GM12878 (cell line): ENCODE measurements around the gene TENT5D. TPM values are rescaled to one million over a fixed set of nuclear protein-coding genes. Genes with fewer than 3 reads are reported as not detected.

Source experiments
- ATAC-seq: fragments of 200-7000 bp; cut with Tn5 transposase; 3 replicates; pipeline ENCODE4 v1.9.1; 2020; ENCODE audit warnings: mild to moderate bottlenecking, moderate library complexity
- BruUV-seq: library from RNA; stranded (reverse); fragments of 400-500 nt; replicated peaks from 2 replicates; lab custom pipeline; 2021; lab: Mats Ljungman, UMichigan
- CTCF ChIA-PET: fragments of 300-600 bp; sonication (Branson Sonifier 250); formaldehyde crosslinking; extraction: SDS; loops from one replicate; lab custom pipeline; 2021; ENCODE audit warnings: inconsistent platforms; lab: Yijun Ruan, JAX
- POLR2A ChIA-PET: fragments of 350-600 bp; formaldehyde crosslinking; extraction: SDS; loops from one replicate; lab custom pipeline; 2021; ENCODE audit warnings: inconsistent platforms; lab: Charles Lee
- RAD21 ChIA-PET: fragments of 300-600 bp; sonication (Branson Sonifier 250); formaldehyde crosslinking; loops from one replicate; lab custom pipeline; 2023; ENCODE audit warnings: antibody characterized with exemption; ENCODE audit not compliant: unreplicated experiment; lab: Charles Lee
- SMC1A ChIA-PET: fragments of 300-600 bp; sonication (Branson Sonifier 250); formaldehyde crosslinking; loops from one replicate; lab custom pipeline; 2023; ENCODE audit not compliant: unreplicated experiment, uncharacterized antibody; lab: Charles Lee
- DNase-seq: peaks from one replicate; pipeline ENCODE4 v3.0.0-alpha.2; 2011; ENCODE audit warnings: low read depth, low spot score
- FAIRE-seq: peaks from 3 replicates; lab custom pipeline; 2011; peaks lifted over from hg19 to GRCh38; lab: Jason Lieb, UNC
- H2AFZ ChIP-seq: 2 replicates; pipeline ENCODE4 v1.6.0; 2011; ENCODE audit warnings: low read depth, low read length, control low read depth; ENCODE audit not compliant: control insufficient read depth
- H3K27ac ChIP-seq: 2 replicates; pipeline ENCODE4 v1.5.1; 2011; ENCODE audit warnings: control low read depth; ENCODE audit not compliant: control insufficient read depth, insufficient read depth
- H3K27me3 ChIP-seq, 2 experiments: replicated peaks in 1 of 2; 2 replicates each; pipeline versions ENCODE4 v1.6.0 to v1.6.1; 2011; ENCODE audit warnings: low read length in 1 of 2; ENCODE audit not compliant: control insufficient read depth in 2 of 2, insufficient read depth in 2 of 2
- H3K36me3 ChIP-seq, 2 experiments: 2 replicates each; pipeline ENCODE4 v1.5.1; 2011; ENCODE audit warnings: low read length in 1 of 2; ENCODE audit not compliant: control insufficient read depth in 2 of 2, insufficient read depth in 2 of 2
- H3K4me1 ChIP-seq: 2 replicates; pipeline ENCODE4 v1.6.1; 2011; ENCODE audit warnings: mild to moderate bottlenecking, low read length, moderate library complexity, mixed read lengths; ENCODE audit not compliant: control insufficient read depth, insufficient read depth
- H3K4me2 ChIP-seq: 2 replicates; pipeline ENCODE4 v1.6.0; 2011; ENCODE audit warnings: control low read depth; ENCODE audit not compliant: control insufficient read depth, insufficient read depth
- H3K4me3 ChIP-seq: fragments of 200-600 bp; sonication (generic); 2 replicates; pipeline ENCODE4 v1.5.1; 2016
- H3K79me2 ChIP-seq: 2 replicates; pipeline ENCODE4 v1.6.0; 2011; ENCODE audit warnings: low read length; ENCODE audit not compliant: control insufficient read depth, insufficient read depth
- H3K9ac ChIP-seq: 2 replicates; pipeline ENCODE4 v1.8.0; 2011; ENCODE audit warnings: low read length, control low read depth, mixed read lengths; ENCODE audit not compliant: control insufficient read depth, insufficient read depth
- H3K9me3 ChIP-seq: replicated peaks from 3 replicates; pipeline ENCODE4 v1.5.1; 2011; ENCODE audit warnings: mild to moderate bottlenecking, low read length; ENCODE audit not compliant: control insufficient read depth, insufficient read depth
- H4K20me1 ChIP-seq: 2 replicates; pipeline ENCODE4 v1.6.0; 2011; ENCODE audit not compliant: control insufficient read depth, insufficient read depth
- BRCA1 ChIP-seq: IDR thresholded peaks from 2 replicates; pipeline ENCODE4 v1.6.1; 2011; ENCODE audit warnings: low read depth, low read length, improper control_type of control experiment
- FOS ChIP-seq: IDR thresholded peaks from 3 replicates; pipeline ENCODE4 v1.6.1; 2011; ENCODE audit warnings: borderline replicate concordance; ENCODE audit not compliant: insufficient read length; ENCODE audit errors: extremely low read depth
- GABPA ChIP-seq: IDR thresholded peaks from 2 replicates; pipeline ENCODE4 v1.6.1; 2014; ENCODE audit warnings: antibody characterized with exemption, low read depth, mild to moderate bottlenecking, inconsistent platforms
- RCOR1 ChIP-seq: conservative IDR thresholded peaks from 2 replicates; pipeline ENCODE4 v1.6.1; 2012; ENCODE audit warnings: low read depth, low read length, improper control_type of control experiment
- RFX5 ChIP-seq: IDR thresholded peaks from 2 replicates; pipeline ENCODE4 v1.6.1; 2011; ENCODE audit warnings: low read depth, low read length, improper control_type of control experiment
- SMARCA5 ChIP-seq: fragments of 450-650 bp; IDR thresholded peaks from 2 replicates; pipeline ENCODE4 v1.6.1; 2017; ENCODE audit warnings: mild to moderate bottlenecking
- SUPT20H ChIP-seq: IDR thresholded peaks from 2 replicates; pipeline ENCODE4 v1.6.1; 2011; ENCODE audit warnings: low read depth, mild to moderate bottlenecking, low read length, moderate library complexity, borderline replicate concordance; ENCODE audit not compliant: control insufficient read depth
- TCF7 ChIP-seq: IDR thresholded peaks from 2 replicates; pipeline ENCODE4 v1.6.1; 2014; ENCODE audit warnings: antibody characterized with exemption, borderline replicate concordance
- WGBS: methylation state at CpG from one replicate; pipeline ENCODE4 v1.1.6; 2016; ENCODE audit warnings: low lambda C conversion rate; ENCODE audit not compliant: insufficient replicate concordance, insufficient coverage; ENCODE audit errors: missing lambda C conversion rate; 5-methylcytosine and 5-hydroxymethylcytosine counted together
- in situ Hi-C: fragments of 300-500 bp; cut with MboI; formaldehyde crosslinking; loops from 9 replicates; pipeline ENCODE4 v1.14.3; 2018; ENCODE audit warnings: mixed read lengths
- intact Hi-C: fragments of 100-400 bp; cut with micrococcal nuclease; formaldehyde crosslinking; loops from one replicate; pipeline ENCODE4 v1.14.2; 2022; ENCODE audit not compliant: unreplicated experiment
- polyA plus RNA-seq, 11 experiments: library from polyadenylated mRNA; depleted of rRNA in 4 of 11; unstranded in 6 of 11; stranded (reverse) in 5 of 11; fragments of >200 nt; fragmentation: Nextera tagmentation in 4 of 11; fragmentation: Illumina TruSeq in 1 of 11; extraction: Ambion mirVana in 4 of 11; extraction: Trizol in 1 of 11; gene quantifications; 1 replicate in 1 of 11; 2 replicates in 10 of 11; pipeline versions ENCODE4 v1.2.1 to v1.2.3, GENCODE V29; 2011 to 2016; ENCODE audit warnings: inconsistent platforms in 2 of 11, missing spikeins in 2 of 11, low read depth in 1 of 11
- total RNA-seq, 4 experiments: library from RNA; depleted of rRNA in 3 of 4; stranded (reverse); fragments of >200 nt in 3 of 4; fragmentation: Illumina TruSeq in 1 of 4; extraction: Trizol in 1 of 4; gene quantifications; 2 replicates each; pipeline versions ENCODE4 v1.2.1 to v1.2.3, GENCODE V29; 2013 to 2021
- TF ChIP-seq, protein P1 (sequence below): fragments of 450-650 bp; IDR thresholded peaks from 2 replicates; pipeline ENCODE4 v1.6.1; 2017; ENCODE audit warnings: antibody characterized with exemption, mild to moderate bottlenecking, moderate library complexity
- TF ChIP-seq, protein P2 (sequence below): IDR thresholded peaks from 2 replicates; pipeline ENCODE4 v1.6.1; 2012; ENCODE audit warnings: low read length, inconsistent platforms
- TF ChIP-seq, protein P3 (sequence below): IDR thresholded peaks from 2 replicates; pipeline ENCODE4 v1.6.1; 2012; ENCODE audit warnings: mild to moderate bottlenecking, low read depth, low read length

TENT5D gene
- total and polyA plus RNA-seq, 10 of the 15 experiments (the other 5 are each of a cell fraction or from before 2014, with no cell fraction given) = not detected

DNA sequence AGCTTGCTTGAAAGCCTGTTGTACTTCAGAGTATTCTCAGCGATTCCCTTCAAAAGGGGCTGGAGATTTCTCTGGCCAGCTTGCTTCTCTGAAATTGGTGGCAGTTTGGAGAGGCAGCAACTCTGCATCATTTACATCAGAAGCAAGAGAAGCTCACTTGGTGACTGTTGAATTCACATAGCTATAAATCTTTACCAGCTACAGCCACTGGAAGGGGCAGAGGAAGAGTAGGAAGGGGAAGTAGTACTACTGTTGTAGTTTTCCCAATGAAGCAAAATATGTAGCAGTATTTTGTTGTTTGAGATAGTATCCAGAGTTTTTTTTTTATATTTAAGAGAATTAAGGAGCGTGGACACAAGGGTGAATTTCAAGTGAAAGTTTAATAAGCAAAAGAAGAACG is 2.8 kb downstream of the TENT5D start:
- RAD21 ChIA-PET = no interaction called here
- H3K9ac ChIP-seq = no peak overlapping the region

DNA sequence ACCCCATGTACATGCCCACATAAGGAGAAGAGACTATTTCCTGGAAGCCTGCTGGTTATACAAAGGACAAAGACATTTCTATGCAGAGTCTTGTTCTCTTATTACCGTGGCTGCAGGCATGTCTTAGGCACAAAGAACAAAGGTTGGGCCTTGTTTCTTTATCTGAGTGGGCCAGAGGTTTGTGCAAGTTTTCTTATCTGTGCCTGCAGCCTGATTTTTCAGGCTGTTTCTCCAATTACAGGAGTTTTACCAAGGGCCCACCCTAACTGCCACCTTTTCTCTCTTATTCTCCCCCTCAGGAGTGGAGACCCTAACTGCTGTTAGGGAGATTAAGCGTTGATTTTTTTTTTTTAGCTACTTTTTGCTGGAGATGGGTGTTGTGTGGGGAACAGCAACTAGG is 3.5 kb downstream of the TENT5D start:
- in situ Hi-C loops (no loop called here), intact Hi-C loops (no loop called here)
- CTCF ChIA-PET = no interaction called here
- no peak overlapping the region for H3K4me3 ChIP-seq
- SMC1A ChIA-PET = interaction anchor here (1.1 kb wide), 1 partner anchor 31 kb away, joined by 4 read pairs; no protein-coding TSS in a partner anchor
- H3K4me1 ChIP-seq = no peaks in the 10 kb centered on the region
- no peaks in the 10 kb centered on the region for H3K79me2 ChIP-seq
- ATAC-seq = no peak
- no TSS peak for BruUV-seq
- H3K9me3 ChIP-seq = no peaks in the 10 kb centered on the region
- POLR2A ChIA-PET = no interaction called here
- no peak overlapping the region for H3K27ac ChIP-seq
- WGBS = 9% methylated on average over 2 of the region's 2 CpGs
- no peak overlapping the region for H2AFZ ChIP-seq
- H3K4me2 ChIP-seq = no peak overlapping the region
- RAD21 ChIA-PET = no interaction called here
- FAIRE-seq = no peak
- no peaks in the 10 kb centered on the region for H4K20me1 ChIP-seq
- no peak for DNase-seq
- TF ChIP-seq FOS (no peak), BRCA1 (no peak), SUPT20H (no peak), GABPA (no peak), RCOR1 (no peak)
- TF ChIP-seq, protein P1, sequence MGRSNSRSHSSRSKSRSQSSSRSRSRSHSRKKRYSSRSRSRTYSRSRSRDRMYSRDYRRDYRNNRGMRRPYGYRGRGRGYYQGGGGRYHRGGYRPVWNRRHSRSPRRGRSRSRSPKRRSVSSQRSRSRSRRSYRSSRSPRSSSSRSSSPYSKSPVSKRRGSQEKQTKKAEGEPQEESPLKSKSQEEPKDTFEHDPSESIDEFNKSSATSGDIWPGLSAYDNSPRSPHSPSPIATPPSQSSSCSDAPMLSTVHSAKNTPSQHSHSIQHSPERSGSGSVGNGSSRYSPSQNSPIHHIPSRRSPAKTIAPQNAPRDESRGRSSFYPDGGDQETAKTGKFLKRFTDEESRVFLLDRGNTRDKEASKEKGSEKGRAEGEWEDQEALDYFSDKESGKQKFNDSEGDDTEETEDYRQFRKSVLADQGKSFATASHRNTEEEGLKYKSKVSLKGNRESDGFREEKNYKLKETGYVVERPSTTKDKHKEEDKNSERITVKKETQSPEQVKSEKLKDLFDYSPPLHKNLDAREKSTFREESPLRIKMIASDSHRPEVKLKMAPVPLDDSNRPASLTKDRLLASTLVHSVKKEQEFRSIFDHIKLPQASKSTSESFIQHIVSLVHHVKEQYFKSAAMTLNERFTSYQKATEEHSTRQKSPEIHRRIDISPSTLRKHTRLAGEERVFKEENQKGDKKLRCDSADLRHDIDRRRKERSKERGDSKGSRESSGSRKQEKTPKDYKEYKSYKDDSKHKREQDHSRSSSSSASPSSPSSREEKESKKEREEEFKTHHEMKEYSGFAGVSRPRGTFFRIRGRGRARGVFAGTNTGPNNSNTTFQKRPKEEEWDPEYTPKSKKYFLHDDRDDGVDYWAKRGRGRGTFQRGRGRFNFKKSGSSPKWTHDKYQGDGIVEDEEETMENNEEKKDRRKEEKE = no peak
- TF ChIP-seq, protein P2, sequence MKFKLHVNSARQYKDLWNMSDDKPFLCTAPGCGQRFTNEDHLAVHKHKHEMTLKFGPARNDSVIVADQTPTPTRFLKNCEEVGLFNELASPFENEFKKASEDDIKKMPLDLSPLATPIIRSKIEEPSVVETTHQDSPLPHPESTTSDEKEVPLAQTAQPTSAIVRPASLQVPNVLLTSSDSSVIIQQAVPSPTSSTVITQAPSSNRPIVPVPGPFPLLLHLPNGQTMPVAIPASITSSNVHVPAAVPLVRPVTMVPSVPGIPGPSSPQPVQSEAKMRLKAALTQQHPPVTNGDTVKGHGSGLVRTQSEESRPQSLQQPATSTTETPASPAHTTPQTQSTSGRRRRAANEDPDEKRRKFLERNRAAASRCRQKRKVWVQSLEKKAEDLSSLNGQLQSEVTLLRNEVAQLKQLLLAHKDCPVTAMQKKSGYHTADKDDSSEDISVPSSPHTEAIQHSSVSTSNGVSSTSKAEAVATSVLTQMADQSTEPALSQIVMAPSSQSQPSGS = no peak
- TF ChIP-seq, protein P3, sequence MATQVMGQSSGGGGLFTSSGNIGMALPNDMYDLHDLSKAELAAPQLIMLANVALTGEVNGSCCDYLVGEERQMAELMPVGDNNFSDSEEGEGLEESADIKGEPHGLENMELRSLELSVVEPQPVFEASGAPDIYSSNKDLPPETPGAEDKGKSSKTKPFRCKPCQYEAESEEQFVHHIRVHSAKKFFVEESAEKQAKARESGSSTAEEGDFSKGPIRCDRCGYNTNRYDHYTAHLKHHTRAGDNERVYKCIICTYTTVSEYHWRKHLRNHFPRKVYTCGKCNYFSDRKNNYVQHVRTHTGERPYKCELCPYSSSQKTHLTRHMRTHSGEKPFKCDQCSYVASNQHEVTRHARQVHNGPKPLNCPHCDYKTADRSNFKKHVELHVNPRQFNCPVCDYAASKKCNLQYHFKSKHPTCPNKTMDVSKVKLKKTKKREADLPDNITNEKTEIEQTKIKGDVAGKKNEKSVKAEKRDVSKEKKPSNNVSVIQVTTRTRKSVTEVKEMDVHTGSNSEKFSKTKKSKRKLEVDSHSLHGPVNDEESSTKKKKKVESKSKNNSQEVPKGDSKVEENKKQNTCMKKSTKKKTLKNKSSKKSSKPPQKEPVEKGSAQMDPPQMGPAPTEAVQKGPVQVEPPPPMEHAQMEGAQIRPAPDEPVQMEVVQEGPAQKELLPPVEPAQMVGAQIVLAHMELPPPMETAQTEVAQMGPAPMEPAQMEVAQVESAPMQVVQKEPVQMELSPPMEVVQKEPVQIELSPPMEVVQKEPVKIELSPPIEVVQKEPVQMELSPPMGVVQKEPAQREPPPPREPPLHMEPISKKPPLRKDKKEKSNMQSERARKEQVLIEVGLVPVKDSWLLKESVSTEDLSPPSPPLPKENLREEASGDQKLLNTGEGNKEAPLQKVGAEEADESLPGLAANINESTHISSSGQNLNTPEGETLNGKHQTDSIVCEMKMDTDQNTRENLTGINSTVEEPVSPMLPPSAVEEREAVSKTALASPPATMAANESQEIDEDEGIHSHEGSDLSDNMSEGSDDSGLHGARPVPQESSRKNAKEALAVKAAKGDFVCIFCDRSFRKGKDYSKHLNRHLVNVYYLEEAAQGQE = no peak
- TF ChIP-seq, all 136 proteins: peak for 0
- Histone ChIP-seq H3K36me3 (no peaks in the 10 kb centered on the region), H3K9ac (no peak overlapping the region), H3K27me3 (no peaks in the 10 kb centered on the region)

More for the DNA sequence above, 2.8 kb downstream of the TENT5D start:
- POLR2A ChIA-PET = no interaction called here
- H3K9me3 ChIP-seq = no peaks in the 10 kb centered on the region
- no peak for ATAC-seq
- H3K27ac ChIP-seq = no peak overlapping the region
- in situ Hi-C loops = no loop called here
- TF ChIP-seq TCF7 (no peak), SMARCA5 (no peak), GABPA (no peak), RFX5 (no peak)
- BruUV-seq = no TSS peak
- H4K20me1 ChIP-seq = no peaks in the 10 kb centered on the region
- DNase-seq = no peak
- no peak overlapping the region for H2AFZ ChIP-seq
- WGBS = 0% methylated on average over 3 of the region's 3 CpGs
- no peak for FAIRE-seq
- no peak overlapping the region for H3K4me2 ChIP-seq
- H3K4me1 ChIP-seq = no peaks in the 10 kb centered on the region
- CTCF ChIA-PET = no interaction called here
- no peaks in the 10 kb centered on the region for H3K27me3 ChIP-seq
- H3K36me3 ChIP-seq = no peaks in the 10 kb centered on the region
- H3K4me3 ChIP-seq = no peak overlapping the region
- SMC1A ChIA-PET = interaction anchor here (1.1 kb wide), 1 partner anchor 31 kb away, joined by 4 read pairs; no protein-coding TSS in a partner anchor
- intact Hi-C loops = no loop called here
- no peaks in the 10 kb centered on the region for H3K79me2 ChIP-seq
